ENCODE data around the gene PTPRE.

DNA sequence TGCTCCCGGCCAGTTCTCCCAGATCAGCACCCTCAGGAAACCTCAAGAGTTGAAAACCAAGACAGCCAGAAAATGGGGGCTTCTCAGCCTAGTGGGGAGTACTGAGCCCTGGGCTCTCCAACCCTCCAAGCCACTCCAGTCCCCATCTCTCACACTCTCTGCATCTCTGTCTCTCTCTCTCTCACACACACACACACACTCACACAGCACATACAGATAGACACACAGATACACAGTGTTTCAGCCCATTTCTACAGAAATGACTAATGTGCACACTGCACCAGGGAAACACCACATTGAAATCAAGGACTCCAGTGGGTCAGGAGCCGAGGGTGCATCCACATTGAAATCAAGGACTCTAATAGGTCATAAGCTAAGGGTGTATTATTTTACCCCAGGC is 111.8 kb downstream of the PTPRE start:
- TF ChIP-seq POLR2A (IDR thresholded peaks at IDR 0.05): no peak
- TF ChIP-seq, protein P1, sequence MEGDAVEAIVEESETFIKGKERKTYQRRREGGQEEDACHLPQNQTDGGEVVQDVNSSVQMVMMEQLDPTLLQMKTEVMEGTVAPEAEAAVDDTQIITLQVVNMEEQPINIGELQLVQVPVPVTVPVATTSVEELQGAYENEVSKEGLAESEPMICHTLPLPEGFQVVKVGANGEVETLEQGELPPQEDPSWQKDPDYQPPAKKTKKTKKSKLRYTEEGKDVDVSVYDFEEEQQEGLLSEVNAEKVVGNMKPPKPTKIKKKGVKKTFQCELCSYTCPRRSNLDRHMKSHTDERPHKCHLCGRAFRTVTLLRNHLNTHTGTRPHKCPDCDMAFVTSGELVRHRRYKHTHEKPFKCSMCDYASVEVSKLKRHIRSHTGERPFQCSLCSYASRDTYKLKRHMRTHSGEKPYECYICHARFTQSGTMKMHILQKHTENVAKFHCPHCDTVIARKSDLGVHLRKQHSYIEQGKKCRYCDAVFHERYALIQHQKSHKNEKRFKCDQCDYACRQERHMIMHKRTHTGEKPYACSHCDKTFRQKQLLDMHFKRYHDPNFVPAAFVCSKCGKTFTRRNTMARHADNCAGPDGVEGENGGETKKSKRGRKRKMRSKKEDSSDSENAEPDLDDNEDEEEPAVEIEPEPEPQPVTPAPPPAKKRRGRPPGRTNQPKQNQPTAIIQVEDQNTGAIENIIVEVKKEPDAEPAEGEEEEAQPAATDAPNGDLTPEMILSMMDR (IDR thresholded peaks at IDR 0.05): no peak

All from right lobe of liver (tissue), 4 donors.